GM12872 (cell line): ENCODE results near the gene OR12D1.

Source experiments
- TF ChIP-seq, protein P1 (sequence below): IDR thresholded peaks from 3 replicates; pipeline ENCODE4 v1.5.1; 2011; ENCODE audit warnings: low read depth, mild to moderate bottlenecking, low read length, moderate library complexity; ENCODE audit not compliant: insufficient read depth

Gene OR12D1

DNA sequence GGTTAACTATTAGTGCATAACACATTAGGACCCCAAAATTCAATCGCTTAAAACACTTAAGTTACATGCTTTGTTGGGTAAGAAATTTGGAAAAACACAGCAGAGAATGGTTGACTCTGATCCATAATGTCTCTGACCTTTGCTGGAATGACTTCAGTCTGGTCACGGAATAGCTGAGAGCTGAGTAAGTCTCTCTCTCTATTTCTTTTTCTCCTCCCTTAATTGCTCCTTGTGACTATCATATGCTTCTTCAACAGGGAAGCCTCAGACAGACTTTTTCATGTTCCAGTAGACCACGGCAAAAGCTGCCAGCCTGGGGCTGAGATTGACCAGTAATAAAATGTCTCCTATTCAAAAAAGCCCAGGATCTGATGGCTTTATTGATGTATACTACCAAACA lies 4.8 kb downstream of the OR12D1 start:
- TF ChIP-seq, protein P1, sequence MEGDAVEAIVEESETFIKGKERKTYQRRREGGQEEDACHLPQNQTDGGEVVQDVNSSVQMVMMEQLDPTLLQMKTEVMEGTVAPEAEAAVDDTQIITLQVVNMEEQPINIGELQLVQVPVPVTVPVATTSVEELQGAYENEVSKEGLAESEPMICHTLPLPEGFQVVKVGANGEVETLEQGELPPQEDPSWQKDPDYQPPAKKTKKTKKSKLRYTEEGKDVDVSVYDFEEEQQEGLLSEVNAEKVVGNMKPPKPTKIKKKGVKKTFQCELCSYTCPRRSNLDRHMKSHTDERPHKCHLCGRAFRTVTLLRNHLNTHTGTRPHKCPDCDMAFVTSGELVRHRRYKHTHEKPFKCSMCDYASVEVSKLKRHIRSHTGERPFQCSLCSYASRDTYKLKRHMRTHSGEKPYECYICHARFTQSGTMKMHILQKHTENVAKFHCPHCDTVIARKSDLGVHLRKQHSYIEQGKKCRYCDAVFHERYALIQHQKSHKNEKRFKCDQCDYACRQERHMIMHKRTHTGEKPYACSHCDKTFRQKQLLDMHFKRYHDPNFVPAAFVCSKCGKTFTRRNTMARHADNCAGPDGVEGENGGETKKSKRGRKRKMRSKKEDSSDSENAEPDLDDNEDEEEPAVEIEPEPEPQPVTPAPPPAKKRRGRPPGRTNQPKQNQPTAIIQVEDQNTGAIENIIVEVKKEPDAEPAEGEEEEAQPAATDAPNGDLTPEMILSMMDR = no peak

DNA sequence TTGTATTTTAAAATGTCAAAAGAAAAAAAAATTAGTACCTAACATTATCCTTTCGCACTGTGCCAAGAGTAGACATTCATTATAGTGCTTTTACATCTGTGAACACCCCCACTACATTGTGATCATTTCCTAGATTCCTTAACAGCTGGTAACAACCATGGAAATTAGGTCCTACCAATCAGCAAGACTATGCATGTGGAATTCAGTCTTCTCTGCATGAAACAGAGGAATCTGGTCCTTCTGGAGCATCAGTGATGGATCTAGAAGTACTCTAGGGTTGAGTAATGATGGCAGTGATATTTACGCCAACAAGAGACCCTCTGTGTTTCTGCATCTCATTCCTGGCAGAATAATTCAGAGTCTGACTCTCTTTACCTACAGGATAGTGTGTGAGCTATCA lies 9.4 kb downstream of the OR12D1 start:
- TF ChIP-seq, protein P1 = no peak

DNA sequence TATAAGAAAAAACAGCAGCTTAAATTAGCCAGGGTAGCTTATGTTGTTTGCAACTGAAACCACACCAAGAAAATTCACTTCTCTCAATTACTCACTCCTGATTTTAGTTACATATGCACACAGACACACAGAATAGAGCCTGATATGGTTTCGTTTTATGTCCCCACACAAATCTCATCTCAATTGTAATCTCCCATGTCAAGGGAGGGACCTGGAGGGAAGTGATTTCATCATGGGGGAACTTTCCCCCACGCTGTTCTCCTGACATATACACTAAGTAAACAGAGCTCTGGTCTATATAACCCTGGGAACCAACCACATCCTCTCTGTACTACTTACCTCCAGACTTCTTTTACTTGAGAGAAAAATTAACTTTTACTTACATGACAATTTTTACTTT lies 9.8 kb downstream of the OR12D1 start:
- TF ChIP-seq, protein P1 = no peak

DNA sequence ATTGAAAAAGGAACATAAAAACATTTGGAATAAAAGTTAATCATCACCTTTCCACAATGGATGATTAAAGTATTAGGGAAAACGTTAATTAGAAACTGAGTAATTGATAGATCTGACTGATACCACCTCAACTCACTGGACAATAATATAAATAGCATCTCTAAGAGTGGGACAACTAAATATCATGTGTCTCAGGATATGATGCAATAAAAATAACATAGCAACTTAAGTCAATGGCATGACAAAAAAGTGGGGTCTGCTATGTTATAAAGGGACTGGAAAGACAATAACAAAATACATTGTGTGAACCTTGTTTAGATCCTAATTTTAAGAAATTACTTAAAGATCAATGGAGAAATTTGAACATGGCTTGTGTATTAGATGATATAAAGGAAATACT lies 10.3 kb downstream of the OR12D1 start:
- TF ChIP-seq, protein P1 = no peak

DNA sequence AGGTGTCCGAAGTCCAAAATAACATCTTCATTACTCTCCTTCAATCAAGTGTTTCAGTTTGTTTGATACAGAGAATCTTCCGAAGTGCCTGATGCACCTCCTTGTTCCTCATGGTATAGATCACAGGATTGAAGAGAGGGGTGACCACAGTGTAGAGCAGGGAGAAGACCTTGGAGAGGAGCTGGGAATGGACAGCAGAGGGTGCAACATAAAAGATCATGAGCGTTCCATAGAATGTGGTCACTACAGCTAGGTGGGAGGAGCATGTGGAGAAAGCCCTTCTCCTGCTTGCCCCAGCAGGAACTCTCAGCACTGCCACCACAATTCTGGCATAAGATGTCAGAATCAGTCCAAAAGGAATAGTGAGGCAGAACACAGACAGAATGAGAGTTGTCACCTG lies 11.9 kb downstream of the OR12D1 start:
- TF ChIP-seq, protein P1 = no peak

DNA sequence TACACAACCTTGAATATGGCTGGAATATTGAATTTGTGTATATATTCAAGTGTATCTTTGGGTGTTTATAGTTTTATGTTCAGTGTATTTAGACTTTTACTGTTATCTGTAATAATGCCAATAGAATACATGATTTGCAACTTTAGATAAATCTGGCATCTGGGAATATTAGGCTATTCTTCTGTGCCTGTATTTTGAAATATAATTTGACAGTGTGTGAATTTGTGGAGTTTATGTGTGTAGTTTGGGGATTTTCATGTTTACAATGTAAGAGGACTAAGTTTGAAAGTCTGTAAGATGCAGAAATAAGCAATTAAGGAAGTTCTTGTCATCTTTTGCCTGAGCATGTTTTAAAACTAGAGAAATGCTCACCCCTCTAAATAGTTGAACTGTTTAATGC lies 24.3 kb downstream of the OR12D1 start, which contains the start of gene OR10C1:
TSS of gene OR10C1 (plus strand) at position 301 of the 400 bp plus-strand sequence. CDS start 710 bp downstream, outside the sequence.
- TF ChIP-seq, protein P1 = no peak

DNA sequence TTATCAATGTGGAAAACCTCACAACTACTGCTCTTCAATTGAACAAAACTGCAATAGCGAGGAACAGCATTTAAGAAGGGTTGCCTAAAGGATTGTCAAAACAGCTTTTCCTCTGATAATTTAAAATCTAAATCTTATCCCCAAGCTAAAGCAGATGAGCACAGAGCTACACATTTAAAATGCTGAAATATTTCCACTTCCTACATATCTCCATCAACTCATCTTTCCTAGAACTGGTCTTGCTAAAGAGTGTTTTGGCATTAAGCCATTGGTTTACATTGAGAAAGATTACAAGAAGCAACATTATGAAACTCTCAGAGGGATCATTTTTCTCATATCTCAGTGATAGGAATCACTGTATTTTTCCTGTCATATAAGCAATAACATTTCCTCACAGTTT lies 28.0 kb downstream of the OR12D1 start:
- TF ChIP-seq, protein P1 = no peak

DNA sequence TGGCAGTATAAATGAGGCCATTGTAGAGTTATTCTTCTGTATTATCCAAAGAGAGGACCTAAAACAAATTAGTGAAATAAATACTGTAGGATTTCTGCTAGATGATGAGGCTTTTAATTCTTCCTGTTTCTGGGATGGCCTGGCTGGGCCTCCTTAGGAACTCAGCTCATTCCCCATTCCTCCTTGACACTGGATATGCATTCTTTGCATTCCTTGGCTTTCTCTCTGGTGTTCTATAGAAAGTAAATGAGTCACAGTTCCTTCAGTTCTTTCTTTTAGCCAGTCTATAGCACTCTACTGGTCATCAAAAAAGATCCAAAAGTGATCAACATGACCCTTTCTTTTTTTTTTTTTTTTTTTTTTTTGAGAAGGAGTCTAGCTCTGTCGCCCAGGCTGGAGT lies 32.9 kb downstream of the OR12D1 start:
- TF ChIP-seq, protein P1 = no peak
